Measurements from ENCODE around the gene GTF2F2.
"Not testable (repeated sequence)": the region's sequence is repeated elsewhere in the genome, so short reads cannot be mapped to it uniquely, and the experiment has no call there.

The GTF2F2 gene

GRCh38 chr13:45254396-45254795, 134.1 kb downstream of the GTF2F2 start:
- DNase-seq (ENCODE audit: low spot score), result no peak

GRCh38 chr13:45255247-45255987, 135.1 kb downstream of the GTF2F2 start:
- no peak for DNase-seq (ENCODE audit: low spot score)

GRCh38 chr13:45256254-45256653, 135.9 kb downstream of the GTF2F2 start:
- no peak for DNase-seq (ENCODE audit: low spot score)

- DNase-seq (ENCODE audit: low spot score), result peak; percentile 47
Measured at GRCh38 chr13:45257638-45258333, 137.5 kb downstream of the GTF2F2 start.

GRCh38 chr13:45258334-45258675, 138.0 kb downstream of the GTF2F2 start:
- no peak for DNase-seq (ENCODE audit: low spot score)

- DNase-seq (ENCODE audit: low spot score), result no peak
Measured at GRCh38 chr13:45267215-45267614, 146.9 kb downstream of the GTF2F2 start.

- DNase-seq (ENCODE audit: low spot score), result no peak
Measured at GRCh38 chr13:45269204-45269603, 148.9 kb downstream of the GTF2F2 start.

GRCh38 chr13:45276913-45277312, 156.6 kb downstream of the GTF2F2 start:
- DNase-seq (ENCODE audit: low spot score), result no peak

GRCh38 chr13:45278096-45278645, 157.9 kb downstream of the GTF2F2 start:
- no peak for DNase-seq (ENCODE audit: low spot score)

- DNase-seq (ENCODE audit: low spot score), result no peak
Measured at GRCh38 chr13:45280011-45280410, 159.7 kb downstream of the GTF2F2 start.

GRCh38 chr13:45280751-45281634, 160.7 kb downstream of the GTF2F2 start:
- peak; percentile 79 for DNase-seq (ENCODE audit: low spot score)

GRCh38 chr13:45282994-45283393, 162.7 kb downstream of the GTF2F2 start:
- no peak for DNase-seq (ENCODE audit: low spot score)

GRCh38 chr13:45289936-45290563, 169.7 kb downstream of the GTF2F2 start:
- DNase-seq (ENCODE audit: low spot score), result no peak

- no peak for DNase-seq (ENCODE audit: low spot score)
Measured at GRCh38 chr13:45292176-45292575, 171.9 kb downstream of the GTF2F2 start.

- DNase-seq (ENCODE audit: low spot score), result no peak
Measured at GRCh38 chr13:45295536-45295935, 175.2 kb downstream of the GTF2F2 start.

- no peak for DNase-seq (ENCODE audit: low spot score)
Measured at GRCh38 chr13:45296259-45296658, 175.9 kb downstream of the GTF2F2 start.

- DNase-seq (ENCODE audit: low spot score), result no peak
Measured at GRCh38 chr13:45297456-45298205, 177.3 kb downstream of the GTF2F2 start.

- no peak for DNase-seq (ENCODE audit: low spot score)
Measured at GRCh38 chr13:45298206-45298505, 177.8 kb downstream of the GTF2F2 start.

- not testable (repeated sequence) for DNase-seq (ENCODE audit: low spot score)
Measured at GRCh38 chr13:45298550-45298949, 178.2 kb downstream of the GTF2F2 start.

- DNase-seq (ENCODE audit: low spot score), result peak; percentile 29
Measured at GRCh38 chr13:45299194-45299593, 178.9 kb downstream of the GTF2F2 start.

Data from hepatic stellate cell (primary cell).